ENCODE measurements around the gene SPATA21. TPM values are rescaled to one million over a fixed set of nuclear protein-coding genes. Genes with fewer than 3 reads are reported as not detected.

The SPATA21 gene
- polyA plus RNA-seq, 1 donor from 2014 or later = 0.15 TPM

DNA sequence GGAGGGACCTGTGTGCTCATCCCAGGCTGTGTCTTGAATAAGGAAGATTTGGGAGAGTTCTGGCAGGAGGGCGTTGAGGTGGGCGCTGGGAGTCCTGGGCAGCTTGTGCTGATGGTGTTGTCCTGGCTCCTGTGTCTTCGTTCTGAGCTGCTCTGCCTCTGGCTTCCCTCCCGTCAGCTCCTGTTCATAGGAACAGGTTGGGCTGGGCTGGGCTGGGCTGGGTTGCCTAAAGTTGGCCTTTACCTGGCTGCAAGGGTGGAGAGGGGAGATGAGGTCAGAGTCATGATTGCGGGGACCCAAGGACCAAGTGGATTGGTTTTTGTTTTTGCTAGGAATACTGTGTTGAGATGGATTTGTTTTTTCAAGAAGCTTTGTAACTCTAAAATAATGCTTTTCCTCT is 12.4 kb upstream of the SPATA21 start:
- no peak overlapping the region for H3K9ac ChIP-seq (ENCODE audit: low read length)
- H3K27ac ChIP-seq (ENCODE audit: low read length) = no peak overlapping the region
- no peaks in the 10 kb centered on the region for H4K20me1 ChIP-seq (ENCODE audit: insufficient read depth)
- no peaks in the 10 kb centered on the region for H3F3A ChIP-seq (ENCODE audit: insufficient read depth, low read length, poor library complexity, severe bottlenecking)
- TF ChIP-seq, protein P1, sequence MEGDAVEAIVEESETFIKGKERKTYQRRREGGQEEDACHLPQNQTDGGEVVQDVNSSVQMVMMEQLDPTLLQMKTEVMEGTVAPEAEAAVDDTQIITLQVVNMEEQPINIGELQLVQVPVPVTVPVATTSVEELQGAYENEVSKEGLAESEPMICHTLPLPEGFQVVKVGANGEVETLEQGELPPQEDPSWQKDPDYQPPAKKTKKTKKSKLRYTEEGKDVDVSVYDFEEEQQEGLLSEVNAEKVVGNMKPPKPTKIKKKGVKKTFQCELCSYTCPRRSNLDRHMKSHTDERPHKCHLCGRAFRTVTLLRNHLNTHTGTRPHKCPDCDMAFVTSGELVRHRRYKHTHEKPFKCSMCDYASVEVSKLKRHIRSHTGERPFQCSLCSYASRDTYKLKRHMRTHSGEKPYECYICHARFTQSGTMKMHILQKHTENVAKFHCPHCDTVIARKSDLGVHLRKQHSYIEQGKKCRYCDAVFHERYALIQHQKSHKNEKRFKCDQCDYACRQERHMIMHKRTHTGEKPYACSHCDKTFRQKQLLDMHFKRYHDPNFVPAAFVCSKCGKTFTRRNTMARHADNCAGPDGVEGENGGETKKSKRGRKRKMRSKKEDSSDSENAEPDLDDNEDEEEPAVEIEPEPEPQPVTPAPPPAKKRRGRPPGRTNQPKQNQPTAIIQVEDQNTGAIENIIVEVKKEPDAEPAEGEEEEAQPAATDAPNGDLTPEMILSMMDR (IDR thresholded peaks at IDR 0.05; ENCODE audit: poor library complexity, severe bottlenecking) = no peak
- no peaks in the 10 kb centered on the region for H3K36me3 ChIP-seq (ENCODE audit: insufficient read depth, low read length)
- H3K79me2 ChIP-seq (replicated peaks; ENCODE audit: insufficient read depth, low read length) = no peaks in the 10 kb centered on the region
- no peak overlapping the region for H3K4me3 ChIP-seq (ENCODE audit: low read length)
- H2AFZ ChIP-seq (ENCODE audit: low read depth, low read length) = no peak overlapping the region
- no peak overlapping the region for H3K4me2 ChIP-seq (ENCODE audit: low read length)
- H3K9me3 ChIP-seq (ENCODE audit: low read length) = no peaks in the 10 kb centered on the region
- no peaks in the 10 kb centered on the region for H3K27me3 ChIP-seq (ENCODE audit: insufficient read depth, low read depth, low read length)
- no peaks in the 10 kb centered on the region for H3K9me2 ChIP-seq (ENCODE audit: insufficient read depth, low read length)

DNA sequence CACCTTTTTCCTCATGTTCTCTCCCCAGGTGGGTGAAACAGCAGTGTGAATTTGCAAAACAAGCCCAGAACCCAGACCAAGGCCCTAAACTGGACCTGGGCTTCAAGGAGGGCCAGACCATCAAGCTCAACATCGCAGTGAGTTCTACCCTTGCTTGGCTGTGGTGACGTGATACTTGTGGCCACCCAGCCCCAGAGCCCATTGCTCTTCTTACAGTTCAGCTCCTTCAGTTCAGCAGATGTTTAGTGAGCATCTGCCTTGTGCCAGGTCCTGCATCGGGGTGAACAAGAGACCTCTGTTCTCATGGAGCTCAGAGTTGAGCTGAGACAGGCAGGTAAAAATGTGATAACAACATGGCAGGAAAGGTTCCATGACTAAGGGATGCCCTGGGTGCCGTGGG is 11.8 kb upstream of the SPATA21 start:
- H3K79me2 ChIP-seq (replicated peaks; ENCODE audit: insufficient read depth, low read length) = no peaks in the 10 kb centered on the region
- no peaks in the 10 kb centered on the region for H3K9me2 ChIP-seq (ENCODE audit: insufficient read depth, low read length)
- TF ChIP-seq EZH2 (IDR thresholded peaks at IDR 0.05; ENCODE audit: borderline replicate concordance, insufficient read depth, low read length, poor library complexity, severe bottlenecking) = no peak
- no peak for TF ChIP-seq TAF1 (IDR thresholded peaks at IDR 0.05; ENCODE audit: low read depth)
- no peak for TF ChIP-seq POLR2AphosphoS5 (IDR thresholded peaks at IDR 0.05)
- no peak for TF ChIP-seq SMC3 (conservative IDR thresholded peaks at IDR 0.05; ENCODE audit: poor library complexity)
- no peak for TF ChIP-seq EP300 (conservative IDR thresholded peaks at IDR 0.05; ENCODE audit: poor library complexity, severe bottlenecking)
- TF ChIP-seq, protein P1 (IDR thresholded peaks at IDR 0.05; ENCODE audit: poor library complexity, severe bottlenecking) = no peak
- TF ChIP-seq, protein P2, sequence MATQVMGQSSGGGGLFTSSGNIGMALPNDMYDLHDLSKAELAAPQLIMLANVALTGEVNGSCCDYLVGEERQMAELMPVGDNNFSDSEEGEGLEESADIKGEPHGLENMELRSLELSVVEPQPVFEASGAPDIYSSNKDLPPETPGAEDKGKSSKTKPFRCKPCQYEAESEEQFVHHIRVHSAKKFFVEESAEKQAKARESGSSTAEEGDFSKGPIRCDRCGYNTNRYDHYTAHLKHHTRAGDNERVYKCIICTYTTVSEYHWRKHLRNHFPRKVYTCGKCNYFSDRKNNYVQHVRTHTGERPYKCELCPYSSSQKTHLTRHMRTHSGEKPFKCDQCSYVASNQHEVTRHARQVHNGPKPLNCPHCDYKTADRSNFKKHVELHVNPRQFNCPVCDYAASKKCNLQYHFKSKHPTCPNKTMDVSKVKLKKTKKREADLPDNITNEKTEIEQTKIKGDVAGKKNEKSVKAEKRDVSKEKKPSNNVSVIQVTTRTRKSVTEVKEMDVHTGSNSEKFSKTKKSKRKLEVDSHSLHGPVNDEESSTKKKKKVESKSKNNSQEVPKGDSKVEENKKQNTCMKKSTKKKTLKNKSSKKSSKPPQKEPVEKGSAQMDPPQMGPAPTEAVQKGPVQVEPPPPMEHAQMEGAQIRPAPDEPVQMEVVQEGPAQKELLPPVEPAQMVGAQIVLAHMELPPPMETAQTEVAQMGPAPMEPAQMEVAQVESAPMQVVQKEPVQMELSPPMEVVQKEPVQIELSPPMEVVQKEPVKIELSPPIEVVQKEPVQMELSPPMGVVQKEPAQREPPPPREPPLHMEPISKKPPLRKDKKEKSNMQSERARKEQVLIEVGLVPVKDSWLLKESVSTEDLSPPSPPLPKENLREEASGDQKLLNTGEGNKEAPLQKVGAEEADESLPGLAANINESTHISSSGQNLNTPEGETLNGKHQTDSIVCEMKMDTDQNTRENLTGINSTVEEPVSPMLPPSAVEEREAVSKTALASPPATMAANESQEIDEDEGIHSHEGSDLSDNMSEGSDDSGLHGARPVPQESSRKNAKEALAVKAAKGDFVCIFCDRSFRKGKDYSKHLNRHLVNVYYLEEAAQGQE (IDR thresholded peaks at IDR 0.05; ENCODE audit: borderline replicate concordance) = no peak
- TF ChIP-seq MXI1 (conservative IDR thresholded peaks at IDR 0.05; ENCODE audit: poor library complexity, severe bottlenecking) = no peak
- no peak for TF ChIP-seq RAD21 (conservative IDR thresholded peaks at IDR 0.05)
- H2AFZ ChIP-seq (ENCODE audit: low read depth, low read length) = no peak overlapping the region
- H3K4me2 ChIP-seq (ENCODE audit: low read length) = no peak overlapping the region
- no peaks in the 10 kb centered on the region for H3K27me3 ChIP-seq (ENCODE audit: insufficient read depth, low read depth, low read length)
- no peak overlapping the region for H3K9ac ChIP-seq (ENCODE audit: low read length)
- no peaks in the 10 kb centered on the region for H3K9me3 ChIP-seq (ENCODE audit: low read length)
- no peak overlapping the region for H3K4me3 ChIP-seq (ENCODE audit: low read length)
- H3F3A ChIP-seq (ENCODE audit: insufficient read depth, low read length, poor library complexity, severe bottlenecking) = no peaks in the 10 kb centered on the region
- H3K27ac ChIP-seq (ENCODE audit: low read length) = no peak overlapping the region
- H4K20me1 ChIP-seq (ENCODE audit: insufficient read depth) = no peaks in the 10 kb centered on the region
- no peaks in the 10 kb centered on the region for H3K36me3 ChIP-seq (ENCODE audit: insufficient read depth, low read length)

Measured in neural cell (in vitro differentiated cells).